H1 (cell line): ENCODE results near the gene SLC37A1. TPM values are rescaled to one million over a fixed set of nuclear protein-coding genes. Genes with fewer than 3 reads are reported as not detected.

Experiments
- CHD1 ChIP-seq: IDR thresholded peaks from 2 replicates; pipeline ENCODE4 v1.6.1; 2012; ENCODE audit warnings: low read depth, low read length, improper control_type of control experiment
- E2F6 ChIP-seq: IDR thresholded peaks from 2 replicates; pipeline ENCODE4 v1.6.1; 2012; ENCODE audit warnings: inconsistent platforms
- FOSL1 ChIP-seq: IDR thresholded peaks from 2 replicates; pipeline ENCODE4 v1.6.1; 2011; ENCODE audit warnings: mild to moderate bottlenecking, low read depth, low read length, moderate library complexity; ENCODE audit not compliant: insufficient read depth
- POLR2A ChIP-seq, 2 experiments: IDR thresholded peaks; 1 replicate in 1 of 2; 2 replicates in 1 of 2; pipeline ENCODE4 v1.6.1; 2011; ENCODE audit warnings: low read depth in 2 of 2, low read length in 2 of 2, mild to moderate bottlenecking in 2 of 2; ENCODE audit errors: control extremely low read depth in 1 of 2
- SP2 ChIP-seq: IDR thresholded peaks from 2 replicates; pipeline ENCODE4 v1.6.1; 2012; ENCODE audit warnings: mild to moderate bottlenecking, low read length, inconsistent platforms
- USF2 ChIP-seq: IDR thresholded peaks from 2 replicates; pipeline ENCODE4 v1.6.1; 2011; ENCODE audit warnings: low read length, improper control_type of control experiment
- polyA plus RNA-seq, 7 experiments: library from polyadenylated mRNA; depleted of rRNA in 3 of 7; stranded (reverse) in 5 of 7; unstranded in 2 of 7; fragments of >200 nt in 5 of 7; fragments of 200-250 nt in 2 of 7; gene quantifications; 1 replicate in 5 of 7; 2 replicates in 1 of 7; 4 replicates in 1 of 7; pipeline versions ENCODE4 v1.2.1 to v1.2.3, GENCODE V29; 2011 to 2013; ENCODE audit warnings: missing spikeins in 2 of 7, mixed read lengths in 2 of 7
- total RNA-seq: library from RNA; stranded (reverse); fragmentation: NEBNext Ultra II Directional; extraction: Animal tissue kit (Norgen Biotek cat#: 25700); gene quantifications from 2 replicates; pipeline ENCODE4 v1.2.1, GENCODE V29; 2021

The SLC37A1 gene
- total and polyA plus RNA-seq, 2 of the 8 experiments (the other 6 are each of a cell fraction or from before 2014, with no cell fraction given), result 15.6 to 30.9 TPM

- TF ChIP-seq SP2 (no peak), USF2 (no peak), E2F6 (no peak; the same call in none of the 2 replicates), POLR2A (IDR thresholded peaks at IDR 0.05; ENCODE audit: control extremely low read depth in 1 of 2, low read depth in 2 of 2, low read length in 2 of 2) (peak; percentile 37 to 86), CHD1 (no peak), FOSL1 (no peak)
Measured at GRCh38 chr21:42496120-42496838, 17.4 kb upstream of the SLC37A1 start, which contains the start of gene RSPH1 (continued).
